ENCODE data around the gene BAHCC1. TPM values are rescaled to one million over a fixed set of nuclear protein-coding genes. Genes with fewer than 3 reads are reported as not detected.

Gene BAHCC1
- total RNA-seq, 2 donors from 2014 or later = 12.5 to 26.3 TPM

DNA sequence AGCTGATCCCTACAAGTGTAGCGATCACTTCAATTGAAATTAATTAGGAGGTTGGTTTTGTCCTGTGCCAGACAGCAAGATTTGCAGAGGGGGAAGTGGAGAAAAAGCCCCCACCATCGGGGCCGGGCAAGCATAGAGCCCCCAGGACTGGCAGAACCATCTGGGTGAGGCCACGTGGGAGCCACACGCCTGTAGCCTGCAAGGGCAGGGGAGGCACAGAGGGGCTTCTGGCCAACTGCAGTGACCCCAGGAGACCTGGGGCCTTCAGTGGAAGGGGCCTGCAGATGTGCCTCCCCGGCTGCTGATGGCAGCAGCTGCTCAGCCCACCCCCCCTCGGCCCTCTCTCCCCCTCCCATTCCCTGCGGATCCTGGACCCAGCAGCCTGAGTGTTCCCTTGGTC, 54.1 kb downstream of the BAHCC1 start:
- intact Hi-C loops (cut with DNase I) = no loop called here
- H3K4me3 ChIP-seq = no peak overlapping the region
- peaks cover 4% of the 10 kb centered on the region for H3K36me3 ChIP-seq
- no peak overlapping the region for H3K9ac ChIP-seq (ENCODE audit: low read depth in 2 of 2, low read length in 2 of 2)
- no peaks in the 10 kb centered on the region for H3K4me1 ChIP-seq
- no peak overlapping the region for H3K27ac ChIP-seq
- no peaks in the 10 kb centered on the region for H3K9me3 ChIP-seq
- no peak for DNase-seq
- H3K27me3 ChIP-seq = no peaks in the 10 kb centered on the region
- no peak for TF ChIP-seq CTCF (IDR thresholded peaks at IDR 0.05)

GRCh38 chr17:81451823-81452222, 56.6 kb downstream of the BAHCC1 start:
- DNase-seq = no peak
- no peaks in the 10 kb centered on the region for H3K27me3 ChIP-seq
- no peak for TF ChIP-seq CTCF (IDR thresholded peaks at IDR 0.05)
- H3K9ac ChIP-seq (ENCODE audit: low read depth in 2 of 2, low read length in 2 of 2) = no peak overlapping the region
- no peak overlapping the region for H3K27ac ChIP-seq
- no peaks in the 10 kb centered on the region for H3K4me1 ChIP-seq
- no peak overlapping the region for H3K4me3 ChIP-seq
- no peaks in the 10 kb centered on the region for H3K9me3 ChIP-seq
- peaks cover 4% of the 10 kb centered on the region for H3K36me3 ChIP-seq
- intact Hi-C loops (cut with DNase I) = no loop called here

GRCh38 chr17:81452551-81452950, 57.3 kb downstream of the BAHCC1 start:
- no peak for TF ChIP-seq CTCF (IDR thresholded peaks at IDR 0.05)
- Histone ChIP-seq H3K9me3 (no peaks in the 10 kb centered on the region), H3K27me3 (no peaks in the 10 kb centered on the region), H3K4me3 (no peak overlapping the region), H3K4me1 (no peaks in the 10 kb centered on the region), H3K27ac (no peak overlapping the region), H3K36me3 (no peaks in the 10 kb centered on the region), H3K9ac (ENCODE audit: low read depth in 2 of 2, low read length in 2 of 2) (no peak overlapping the region)
- no peak for DNase-seq
- intact Hi-C loops (cut with DNase I) = no loop called here

DNA sequence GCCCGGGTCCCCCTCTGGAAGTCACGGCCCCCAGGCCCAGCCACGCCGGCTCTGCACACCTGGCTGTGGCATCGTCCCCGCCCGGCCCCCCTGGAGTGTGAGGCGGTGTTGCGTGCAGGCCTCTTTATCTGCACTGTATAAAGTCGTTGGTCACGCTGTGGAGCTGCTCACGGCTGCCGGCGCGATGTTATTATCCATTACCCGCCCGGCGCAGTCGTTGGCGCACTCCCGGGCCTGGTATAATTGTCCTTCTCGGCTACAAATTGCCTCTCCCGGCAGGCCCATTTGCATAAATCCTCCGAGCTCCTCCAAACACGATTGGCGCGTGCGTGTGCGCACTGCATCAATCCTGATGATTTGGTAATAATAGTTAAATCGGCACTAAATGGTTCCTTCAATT, 57.8 kb downstream of the BAHCC1 start:
- H3K4me3 ChIP-seq = no peak overlapping the region
- H3K4me1 ChIP-seq = no peaks in the 10 kb centered on the region
- no peaks in the 10 kb centered on the region for H3K27me3 ChIP-seq
- no peak overlapping the region for H3K9ac ChIP-seq (ENCODE audit: low read depth in 2 of 2, low read length in 2 of 2)
- H3K36me3 ChIP-seq = no peaks in the 10 kb centered on the region
- H3K27ac ChIP-seq = no peak overlapping the region
- no peaks in the 10 kb centered on the region for H3K9me3 ChIP-seq
- intact Hi-C loops (cut with DNase I) = no loop called here
- no peak for TF ChIP-seq CTCF (IDR thresholded peaks at IDR 0.05)
- no peak for DNase-seq

DNA sequence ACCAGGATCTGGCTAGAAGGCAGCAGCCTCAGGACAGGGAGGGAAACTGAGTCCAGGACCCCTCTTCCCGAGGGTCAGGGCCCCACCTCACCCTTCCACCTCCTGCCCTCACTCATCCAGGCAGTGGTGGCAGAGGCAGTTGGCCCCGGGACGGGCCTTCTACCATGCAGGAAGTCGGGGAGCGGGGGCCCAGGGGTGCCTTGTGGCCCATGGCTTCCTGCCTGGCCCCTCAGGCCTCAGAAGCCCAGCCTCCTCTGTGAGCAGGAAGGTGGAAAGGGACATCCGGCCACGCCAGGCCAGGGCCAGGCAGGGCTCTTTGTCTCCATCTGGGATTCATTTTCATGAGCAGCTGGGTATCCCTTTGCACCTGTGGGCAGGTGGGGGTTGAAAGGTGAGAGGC, 58.5 kb downstream of the BAHCC1 start:
- Histone ChIP-seq H3K4me3 (no peak overlapping the region), H3K9ac (ENCODE audit: low read depth in 2 of 2, low read length in 2 of 2) (no peak overlapping the region), H3K36me3 (no peaks in the 10 kb centered on the region), H3K27ac (no peak overlapping the region), H3K27me3 (no peaks in the 10 kb centered on the region), H3K9me3 (no peaks in the 10 kb centered on the region), H3K4me1 (no peaks in the 10 kb centered on the region)
- DNase-seq = no peak
- intact Hi-C loops (cut with DNase I) = no loop called here
- no peak for TF ChIP-seq CTCF (IDR thresholded peaks at IDR 0.05)

DNA sequence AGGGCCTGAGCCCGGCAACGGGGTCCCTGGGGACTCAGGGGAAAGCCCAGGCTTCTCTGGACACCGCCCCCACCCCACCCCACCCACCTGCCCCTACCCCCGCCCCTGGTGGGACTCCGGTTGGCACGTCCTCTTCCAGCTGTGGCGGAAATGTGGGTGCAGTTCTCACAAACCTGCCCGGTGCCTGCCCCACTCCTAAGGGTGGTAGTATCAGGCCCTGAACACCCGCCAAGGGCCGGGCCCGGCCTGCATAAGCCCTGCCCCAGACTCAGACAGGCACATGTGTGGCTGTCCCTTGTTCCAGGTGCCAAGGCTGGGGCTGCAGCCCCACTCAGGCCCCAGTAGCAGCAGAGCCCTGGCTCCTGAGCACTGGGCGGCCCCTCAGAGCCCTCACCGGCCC, 59.2 kb downstream of the BAHCC1 start:
- H3K9ac ChIP-seq (ENCODE audit: low read depth in 2 of 2, low read length in 2 of 2) = no peak overlapping the region
- intact Hi-C loops (cut with DNase I) = no loop called here
- no peaks in the 10 kb centered on the region for H3K36me3 ChIP-seq
- H3K27me3 ChIP-seq = no peaks in the 10 kb centered on the region
- no peak overlapping the region for H3K4me3 ChIP-seq
- DNase-seq = no peak
- H3K9me3 ChIP-seq = no peaks in the 10 kb centered on the region
- TF ChIP-seq CTCF (IDR thresholded peaks at IDR 0.05) = no peak
- H3K27ac ChIP-seq = no peak overlapping the region
- H3K4me1 ChIP-seq = no peaks in the 10 kb centered on the region

Measured in colonic mucosa (tissue), 4 donors.